ENCODE results near the gene SLC17A2.

GRCh38 chr6:25935953-25936352, 5.5 kb upstream of the SLC17A2 start:
- TF ChIP-seq GABPA (IDR thresholded peaks at IDR 0.05; ENCODE audit: low read depth, low read length) (no peak), GABPA (CRISPR knock-in tag; IDR thresholded peaks at IDR 0.05; ENCODE audit: low read depth) (no peak), ZNF18 (CRISPR knock-in tag; IDR thresholded peaks at IDR 0.05; ENCODE audit: insufficient replicate concordance) (no peak), NR3C1 (CRISPR knock-in tag; IDR thresholded peaks at IDR 0.05) (no peak), REST (IDR thresholded peaks at IDR 0.05; ENCODE audit: borderline replicate concordance in 1 of 2, low read depth in 1 of 2, low read length in 2 of 2) (no peak), PITX1 (CRISPR knock-in tag; IDR thresholded peaks at IDR 0.05) (no peak)
